ENCODE results near the gene FAM9C.
"Not testable (repeated sequence)": the region's sequence is repeated elsewhere in the genome, so short reads cannot be mapped to it uniquely, and the experiment has no call there.

FAM9C gene
- total RNA-seq, result 0 reads per million in 2 experiments

DNA sequence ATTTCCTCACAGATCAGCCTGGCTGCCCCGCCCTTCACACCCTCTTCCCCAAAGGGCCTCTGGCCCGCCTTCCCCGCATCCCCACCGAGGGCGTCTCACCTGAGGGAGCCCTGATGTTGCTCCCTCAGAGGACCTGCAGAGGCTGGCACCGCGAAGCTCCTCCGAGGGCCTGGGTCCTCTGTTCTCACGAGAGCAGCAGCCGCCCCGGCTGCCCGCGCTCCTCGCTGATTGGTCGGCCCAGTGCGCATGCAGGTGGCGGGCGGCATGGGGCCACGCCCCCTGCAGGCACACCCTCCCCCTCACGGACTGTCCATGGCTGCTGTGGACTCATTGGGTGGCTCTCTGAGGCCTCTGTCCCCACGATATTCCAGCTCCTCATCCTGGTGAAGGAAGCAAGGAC is at the start of gene FAM9C:
TSS of gene FAM9C (minus strand) at position 180 of the 400 bp plus-strand sequence. CDS start 831 bp downstream, outside the sequence.
- no peak for DNase-seq (ENCODE audit: low read depth)

DNA sequence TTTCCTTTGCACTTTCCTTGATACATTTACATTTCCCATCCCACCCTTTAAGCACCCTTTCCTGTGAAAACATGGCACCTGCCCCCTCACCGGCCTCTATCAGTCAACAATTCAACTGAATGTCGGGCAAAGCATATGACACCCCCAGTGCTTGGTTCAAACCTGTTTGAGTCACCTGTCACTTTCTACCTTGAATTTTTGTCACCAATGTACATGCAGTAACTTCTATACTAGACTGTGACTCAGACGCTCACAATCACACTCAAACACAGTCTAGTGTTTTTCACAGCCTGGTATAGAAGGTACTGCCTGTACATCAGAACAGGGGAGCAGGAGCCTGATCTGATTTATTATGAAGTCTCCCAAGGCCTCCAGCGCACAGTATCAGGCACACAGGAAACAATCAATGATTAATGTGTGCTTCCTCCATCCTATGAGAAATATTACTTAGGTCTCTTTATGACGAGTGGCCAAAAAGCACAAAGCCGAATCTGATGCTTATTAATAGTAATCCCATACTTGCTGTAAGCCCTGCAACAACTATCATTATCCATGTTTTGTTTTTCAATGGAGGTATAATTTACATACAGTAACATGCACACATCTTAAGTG is 49.2 kb upstream of the FAM9C start:
- no peak for DNase-seq (ENCODE audit: low read depth)

DNA sequence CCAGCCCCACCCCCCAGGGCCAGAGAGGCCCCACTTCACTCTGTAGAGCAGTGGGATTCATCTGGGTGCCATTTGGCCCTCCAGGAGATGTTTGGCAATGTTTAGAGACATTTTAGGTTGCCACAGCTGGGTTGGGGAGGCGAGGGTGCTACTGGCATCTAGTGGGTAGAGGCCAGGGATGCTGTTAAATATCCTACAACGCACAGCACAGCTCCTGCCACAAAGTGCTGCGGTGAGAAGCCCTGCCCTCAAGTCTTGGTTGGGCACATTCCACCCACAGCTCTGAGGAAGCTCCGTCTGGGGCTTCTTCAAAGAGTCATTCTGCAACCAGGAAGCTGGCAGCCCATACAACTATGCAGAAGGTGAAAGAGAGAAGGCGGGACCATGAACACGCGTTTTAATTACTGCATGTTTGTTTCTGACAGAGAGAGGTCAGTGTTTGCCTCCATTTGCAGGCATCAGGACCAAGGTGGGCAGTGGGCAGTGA is 48.1 kb upstream of the FAM9C start:
- DNase-seq (ENCODE audit: low read depth), result peak; percentile 77

DNA sequence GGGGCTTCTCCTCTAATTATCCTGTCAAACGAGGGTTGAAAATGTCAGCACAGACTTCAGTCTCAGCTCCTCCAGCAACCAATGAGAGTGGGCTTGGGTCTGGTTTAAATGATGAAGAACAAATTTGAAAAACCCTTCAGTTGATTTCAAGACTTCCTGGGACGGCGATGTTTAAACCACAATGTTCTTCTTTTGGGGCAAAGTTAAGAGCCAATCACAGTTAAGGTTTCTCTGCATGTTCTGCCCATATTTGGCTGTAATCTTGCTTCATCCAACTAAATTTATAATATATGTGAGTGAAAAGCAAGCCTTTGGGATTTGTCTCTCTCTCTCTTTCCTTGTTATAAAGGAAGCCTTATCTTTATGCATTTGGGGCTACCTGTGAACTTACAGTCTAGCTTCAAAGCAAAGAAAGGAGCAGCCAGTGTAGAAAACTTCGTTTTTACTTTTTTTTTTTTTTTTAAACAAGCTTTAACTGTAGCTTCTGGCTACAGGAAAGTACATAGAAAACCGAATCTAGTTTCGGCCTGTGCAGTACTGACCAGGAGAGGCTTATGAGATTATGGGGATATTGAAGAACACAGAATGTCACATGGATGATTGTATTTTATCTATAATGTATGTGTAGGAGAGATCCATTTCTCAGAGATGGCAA is 46.8 kb upstream of the FAM9C start:
- DNase-seq (ENCODE audit: low read depth), result no peak

DNA sequence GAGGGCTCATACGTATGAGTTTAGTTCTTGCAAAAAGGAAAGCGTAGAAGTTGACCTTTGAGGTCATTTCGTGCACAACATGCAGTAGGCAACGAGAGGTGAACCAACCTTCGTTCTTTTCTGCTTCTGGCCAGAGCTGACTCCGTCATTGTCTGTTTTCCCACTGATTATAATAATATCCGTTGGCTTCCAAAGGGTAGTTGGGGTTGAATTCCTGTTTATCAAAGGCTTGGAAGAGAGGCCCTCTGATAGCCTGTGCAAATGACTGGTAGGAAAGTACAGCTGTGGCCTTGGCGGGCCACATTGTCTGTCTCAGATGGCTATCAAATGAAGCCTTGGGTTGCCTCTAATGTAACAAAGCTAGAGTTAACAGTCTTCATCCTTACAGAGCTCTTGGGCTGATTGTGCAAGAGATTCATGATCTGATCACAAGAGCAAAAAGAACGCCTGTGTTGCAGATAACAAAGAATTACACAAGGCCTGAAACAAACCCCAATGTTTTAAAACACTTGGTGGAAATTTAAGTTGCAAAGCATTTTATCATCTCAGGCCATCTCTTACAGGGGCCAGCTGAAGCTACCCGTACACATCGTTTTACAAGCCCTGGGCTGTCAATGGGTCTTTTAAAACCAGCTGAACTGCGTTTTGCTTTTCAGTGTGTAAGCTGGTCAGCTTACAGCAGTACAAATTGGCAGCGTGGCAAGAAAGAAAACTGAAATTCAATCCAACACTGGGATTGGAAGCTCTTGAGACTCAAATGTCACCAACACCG is 46.1 kb upstream of the FAM9C start:
- DNase-seq (ENCODE audit: low read depth), result no peak

DNA sequence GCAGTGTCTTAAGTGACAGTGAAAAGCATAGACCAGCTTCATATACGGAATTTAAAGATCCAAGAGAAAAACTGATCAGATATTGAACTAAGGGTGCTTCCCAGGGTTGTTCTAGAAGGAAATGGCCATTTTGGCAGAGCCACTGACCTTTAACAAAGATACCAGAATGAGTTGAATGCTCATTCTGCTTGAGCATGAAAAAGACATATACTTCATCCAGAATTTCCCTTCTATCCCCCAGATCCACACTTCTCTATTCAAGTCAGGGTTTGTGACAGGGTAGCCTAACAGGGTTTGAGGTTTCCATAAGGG is 45.6 kb upstream of the FAM9C start:
- DNase-seq (ENCODE audit: low read depth), result no peak

DNA sequence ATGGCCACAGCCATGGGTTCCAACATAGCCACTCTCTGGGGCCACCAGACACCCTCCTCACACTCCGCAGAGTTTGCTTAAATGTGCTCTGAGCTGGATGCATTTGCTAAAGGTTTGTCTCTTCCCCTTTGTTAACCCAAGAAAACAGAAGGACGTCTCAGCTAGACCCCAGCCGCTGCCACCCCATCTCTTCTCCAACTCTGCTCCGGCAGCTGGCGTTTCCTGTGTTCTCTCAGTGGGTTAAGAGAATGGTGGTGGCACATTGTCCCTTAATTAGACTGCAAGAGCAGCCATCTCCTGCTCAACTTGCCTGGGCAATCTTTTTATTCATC is 43.7 kb upstream of the FAM9C start:
- no peak for DNase-seq (ENCODE audit: low read depth)

DNA sequence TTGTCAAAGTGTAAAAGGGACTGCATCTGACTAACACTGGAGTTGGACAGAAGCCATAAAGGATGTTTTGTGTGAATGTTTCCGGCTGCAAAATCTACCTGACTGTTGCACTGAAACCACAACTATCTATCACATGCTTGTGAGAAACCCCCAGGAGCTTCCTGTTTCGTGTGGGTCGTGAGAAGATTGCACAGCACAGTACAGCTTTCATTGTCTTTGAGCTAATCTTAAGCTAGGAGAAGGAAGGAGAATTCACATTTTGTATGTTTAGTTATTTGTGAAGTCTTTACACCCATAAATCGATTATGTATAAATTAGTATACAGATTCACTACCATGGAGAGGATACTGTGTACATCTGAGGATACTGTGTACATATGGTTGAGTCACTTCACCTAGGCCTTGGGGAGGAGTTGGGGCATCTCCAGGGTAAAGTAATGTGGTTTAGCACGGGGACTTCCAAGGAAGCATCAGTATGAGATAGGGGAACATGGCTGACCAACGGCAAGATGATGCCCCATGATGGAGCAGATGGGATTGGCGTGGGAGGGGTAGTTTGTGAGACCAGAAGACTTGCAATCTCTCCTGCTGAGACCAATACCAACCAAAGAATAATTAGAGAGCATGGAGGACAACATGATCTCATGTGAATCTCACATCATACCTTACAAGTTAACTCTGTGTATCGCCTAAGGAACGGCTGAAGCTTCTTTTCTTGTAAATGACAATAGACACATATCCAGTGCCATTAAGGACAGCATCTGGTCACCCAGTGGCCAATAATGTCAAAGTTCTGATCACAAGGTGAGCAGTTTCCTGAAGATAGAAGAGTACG is 43.1 kb upstream of the FAM9C start:
- peak; percentile 69 for DNase-seq (ENCODE audit: low read depth)

DNA sequence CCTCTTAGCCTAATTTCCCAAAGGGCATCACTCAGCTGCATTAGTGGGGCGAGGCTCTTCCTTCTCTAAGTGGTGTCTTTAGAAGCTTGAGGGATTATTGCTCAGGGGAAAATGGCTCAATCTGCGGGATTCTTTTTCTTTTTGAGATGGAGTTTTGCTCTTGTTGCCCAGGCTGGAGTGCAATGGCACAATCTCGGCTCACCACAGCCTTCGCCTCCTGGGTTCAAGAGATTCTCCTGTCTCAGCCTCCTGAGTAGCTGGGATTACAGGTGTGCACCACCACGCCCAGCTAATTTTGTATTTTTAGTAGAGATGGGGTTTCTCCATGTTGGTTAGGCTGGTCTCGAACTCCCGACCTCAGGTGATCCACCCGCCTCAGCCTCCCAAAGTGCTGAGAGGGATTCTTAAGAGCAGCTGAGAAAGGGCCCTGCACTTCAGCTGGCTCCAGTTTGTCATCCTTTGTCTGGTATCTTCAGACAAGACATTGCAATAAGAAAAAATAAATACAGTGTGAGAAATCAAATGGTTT is 42.4 kb upstream of the FAM9C start:
- not testable (repeated sequence) for DNase-seq (ENCODE audit: low read depth)

DNA sequence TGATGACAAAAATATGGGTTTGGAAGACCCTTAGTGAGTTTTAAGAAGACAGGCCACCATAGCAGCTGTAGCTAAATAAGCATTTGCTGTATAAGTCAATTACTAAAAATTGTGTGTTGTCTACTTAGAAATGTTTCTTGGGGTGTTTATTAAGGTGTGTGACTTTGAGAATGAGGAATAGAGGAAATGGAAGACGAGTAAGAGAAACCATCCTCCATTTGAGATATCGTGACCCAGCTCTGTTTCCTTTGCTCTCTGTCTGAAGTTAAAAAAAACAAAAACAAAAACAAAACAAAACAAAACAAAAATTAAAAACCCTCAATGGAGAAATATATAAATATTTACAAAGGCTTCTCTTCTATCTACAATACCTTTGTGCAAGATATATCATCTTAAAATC is 41.7 kb upstream of the FAM9C start:
- no peak for DNase-seq (ENCODE audit: low read depth)

DNA sequence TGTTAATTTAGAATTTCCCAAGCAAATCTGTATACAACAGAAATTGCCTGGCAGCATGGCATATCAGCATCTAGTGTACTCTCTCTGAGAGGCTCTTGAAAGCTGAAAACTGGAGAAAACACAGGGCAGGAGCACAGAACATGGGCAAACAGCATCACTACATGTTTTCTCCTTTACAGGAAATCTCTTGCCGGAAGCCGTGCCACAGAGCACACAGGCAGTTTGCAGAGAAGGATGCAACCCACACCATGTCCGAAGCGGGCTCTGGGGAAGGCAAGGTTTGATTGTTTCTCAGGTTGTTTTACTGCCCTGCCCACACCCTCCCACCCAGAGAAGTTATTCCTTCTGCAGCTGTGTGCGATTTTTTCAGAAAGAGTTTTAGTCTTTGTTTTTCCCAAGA is 41.1 kb upstream of the FAM9C start:
- DNase-seq (ENCODE audit: low read depth), result peak; percentile 22

DNA sequence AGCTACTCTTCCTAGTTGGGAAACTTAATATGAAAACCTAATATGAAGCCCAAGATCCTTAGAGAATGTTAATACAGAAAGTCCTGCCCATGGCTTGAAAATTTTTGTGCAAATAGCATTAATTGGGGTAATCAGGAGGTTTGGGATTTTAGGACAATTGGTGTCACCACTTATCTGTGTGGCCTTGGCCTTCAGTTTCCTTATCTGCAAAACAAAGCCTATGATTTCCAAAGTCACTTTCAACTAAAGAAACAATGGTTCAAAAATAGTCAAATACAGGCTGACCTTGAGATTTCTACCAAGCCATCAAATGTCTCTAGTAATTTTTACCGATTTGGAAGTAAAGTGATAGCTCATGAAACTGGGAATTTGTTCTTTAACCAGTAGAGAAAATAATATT is 40.2 kb upstream of the FAM9C start:
- DNase-seq (ENCODE audit: low read depth), result no peak

DNA sequence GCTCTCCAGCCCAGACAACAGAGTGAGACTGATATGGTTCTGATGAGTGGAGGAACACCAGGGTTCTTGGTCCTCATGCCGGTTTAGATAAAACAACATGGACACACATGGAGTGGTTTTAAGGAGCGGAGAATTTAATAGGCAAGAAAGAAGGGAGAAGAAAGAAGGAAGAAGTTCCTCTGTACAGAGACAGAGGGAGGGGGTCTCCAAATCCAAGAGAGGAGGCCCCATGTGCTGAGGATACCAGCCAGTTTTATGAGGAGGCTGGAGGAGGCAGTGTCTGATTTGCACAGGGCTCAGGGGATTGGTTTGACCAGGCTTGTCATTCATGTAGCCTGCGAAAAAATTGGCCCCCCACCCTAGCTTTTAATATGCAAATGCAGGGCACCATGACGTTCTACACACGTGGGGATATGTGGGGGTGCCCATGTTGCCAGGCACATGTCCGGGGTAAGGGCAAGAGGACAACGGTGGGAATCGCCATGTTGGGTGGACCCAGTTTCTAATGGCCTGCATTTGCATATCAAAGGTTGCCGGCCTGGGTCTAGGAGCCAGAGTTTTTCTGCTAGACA is 39.4 kb upstream of the FAM9C start:
- not testable (repeated sequence) for DNase-seq (ENCODE audit: low read depth)

DNA sequence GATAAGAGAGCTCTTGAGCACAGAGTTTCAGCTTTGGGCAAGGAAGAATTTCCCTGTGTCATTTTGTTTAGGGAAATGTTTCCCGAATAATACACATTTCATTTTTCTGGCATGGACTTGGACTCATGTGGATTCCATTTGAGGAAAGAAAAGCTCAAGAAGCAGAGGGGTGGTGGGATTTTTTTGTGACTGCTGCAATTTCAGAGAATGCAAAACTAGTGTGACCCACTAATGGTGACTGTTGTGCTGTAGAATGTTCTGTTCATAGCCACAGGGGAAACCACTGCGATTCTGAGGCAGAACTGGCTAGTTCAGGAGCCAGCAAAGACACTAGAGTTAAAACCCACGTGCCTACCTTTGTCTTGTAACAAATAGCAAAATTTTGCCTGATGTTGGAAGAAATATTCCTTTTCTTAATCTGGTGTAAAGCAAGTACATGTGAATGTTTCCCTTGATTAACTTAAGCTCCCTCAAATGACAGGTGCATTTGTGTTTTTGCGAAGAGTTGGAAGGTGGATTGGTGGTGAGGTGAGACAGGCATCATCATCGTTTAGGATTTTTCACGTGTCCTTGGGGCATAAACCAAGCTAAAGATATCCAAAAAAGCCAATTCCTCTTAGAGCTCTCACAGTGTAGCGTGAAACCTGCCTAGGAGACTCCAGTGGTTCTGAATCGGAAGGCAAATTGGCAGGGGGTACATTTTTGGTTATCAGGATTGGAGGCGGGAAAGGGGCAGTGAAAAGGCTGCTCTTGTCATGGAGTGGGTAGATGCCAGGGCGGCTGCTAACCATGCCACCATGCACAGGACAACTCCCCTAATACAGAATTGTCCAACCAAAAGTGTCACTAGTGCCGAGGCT is 38.0 kb upstream of the FAM9C start:
- no peak for DNase-seq (ENCODE audit: low read depth)

DNA sequence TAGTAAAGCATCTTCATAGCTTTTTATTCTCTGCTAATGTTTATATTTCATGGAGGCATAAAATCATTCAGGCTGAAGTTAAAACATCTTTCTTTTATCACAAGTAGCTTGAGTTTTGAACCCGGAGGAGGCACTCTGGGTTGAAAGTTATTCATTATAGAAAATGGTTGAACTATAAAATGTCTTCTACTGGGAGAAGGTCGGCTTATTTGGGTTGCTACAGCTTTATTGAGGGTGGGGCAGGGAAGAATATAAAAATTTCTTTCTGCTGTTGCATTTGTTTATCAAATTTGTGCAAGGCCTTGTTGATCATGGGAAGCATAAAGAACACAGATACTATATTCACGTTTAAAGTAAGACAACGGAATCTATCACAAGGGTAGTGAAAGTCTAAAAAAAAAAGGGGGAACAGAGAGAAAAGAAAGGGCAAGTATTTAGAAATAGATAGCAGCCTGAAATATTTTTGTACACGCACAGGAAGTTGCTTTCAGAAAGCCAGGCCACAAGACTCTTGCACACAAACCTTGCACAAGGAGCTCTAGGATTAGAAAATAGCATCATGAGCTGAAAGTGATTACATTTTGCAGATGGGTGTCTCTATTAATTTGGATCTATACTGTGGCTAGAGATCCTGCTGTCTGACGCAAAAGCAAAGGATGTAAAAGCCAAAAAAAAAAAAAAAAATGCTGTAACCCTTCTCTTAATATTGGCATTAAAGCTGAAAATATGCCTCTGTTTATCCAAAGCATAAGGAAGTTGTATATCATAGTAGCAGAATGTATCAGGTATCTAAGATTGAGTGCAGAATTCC is 37.2 kb upstream of the FAM9C start:
- no peak for DNase-seq (ENCODE audit: low read depth)

DNA sequence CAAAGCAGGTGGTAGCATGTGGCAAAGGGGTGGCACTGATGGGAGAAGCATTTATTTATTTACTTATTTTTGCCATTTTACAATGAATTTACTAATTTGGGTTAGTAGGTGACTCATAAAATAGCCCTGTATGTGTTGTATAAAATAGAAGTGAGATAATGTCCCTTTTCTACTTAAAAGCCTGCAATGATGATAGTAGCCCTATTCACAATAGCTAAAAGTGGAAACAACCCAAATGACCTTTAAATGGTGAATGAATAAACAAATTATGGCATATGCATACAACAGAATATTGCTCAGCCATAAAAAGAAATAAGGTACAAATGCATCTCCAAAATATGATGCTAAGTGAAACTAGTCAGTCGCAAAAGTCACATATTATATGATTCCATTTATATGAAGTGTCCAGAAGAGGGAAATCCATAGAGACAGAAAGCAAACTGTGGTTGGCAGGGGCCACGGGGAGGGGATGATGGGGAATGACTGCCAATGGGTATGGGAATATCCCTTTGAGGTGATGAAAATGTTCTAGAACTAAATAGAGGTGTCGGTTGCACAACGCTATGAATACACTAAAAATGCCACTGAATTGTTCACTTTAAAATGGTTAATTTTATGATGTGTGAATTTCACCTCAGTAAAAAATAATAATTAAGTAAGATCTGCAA is 35.8 kb upstream of the FAM9C start:
- DNase-seq (ENCODE audit: low read depth), result no peak

DNA sequence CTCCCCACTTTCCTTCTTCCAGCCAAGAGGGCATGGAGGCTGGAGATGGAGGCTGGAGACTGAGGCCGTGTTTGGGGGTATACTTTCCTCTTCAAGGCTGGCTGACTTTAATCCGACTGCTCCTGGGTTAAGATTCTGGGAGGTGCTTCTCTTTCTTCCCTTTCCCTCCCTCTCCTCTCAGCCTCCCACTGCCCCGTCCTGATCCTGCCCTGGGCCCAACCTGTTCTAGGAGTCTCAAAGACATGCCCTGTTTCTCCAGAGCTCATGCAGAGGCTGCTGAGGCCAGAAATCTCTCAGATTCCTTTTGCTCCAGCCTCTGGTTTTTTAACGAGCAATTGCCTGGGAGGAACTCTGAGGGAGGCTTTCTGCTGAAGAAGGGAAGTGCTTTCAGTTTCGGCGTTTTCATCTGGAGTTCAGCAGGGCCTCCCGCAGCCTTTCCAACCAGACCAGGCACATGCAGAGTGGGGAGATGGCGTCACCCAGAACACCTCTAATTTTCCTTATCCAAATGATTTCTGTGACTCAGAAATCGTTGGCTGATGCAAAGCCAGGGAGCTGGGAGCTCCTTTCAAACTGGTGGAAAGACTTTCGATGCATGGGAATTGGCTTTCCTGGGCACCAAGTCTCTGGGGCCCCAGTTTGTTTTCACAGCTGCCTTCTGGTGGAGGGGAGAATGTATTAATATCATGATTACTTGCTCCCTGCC is 34.5 kb upstream of the FAM9C start:
- DNase-seq (ENCODE audit: low read depth), result no peak

DNA sequence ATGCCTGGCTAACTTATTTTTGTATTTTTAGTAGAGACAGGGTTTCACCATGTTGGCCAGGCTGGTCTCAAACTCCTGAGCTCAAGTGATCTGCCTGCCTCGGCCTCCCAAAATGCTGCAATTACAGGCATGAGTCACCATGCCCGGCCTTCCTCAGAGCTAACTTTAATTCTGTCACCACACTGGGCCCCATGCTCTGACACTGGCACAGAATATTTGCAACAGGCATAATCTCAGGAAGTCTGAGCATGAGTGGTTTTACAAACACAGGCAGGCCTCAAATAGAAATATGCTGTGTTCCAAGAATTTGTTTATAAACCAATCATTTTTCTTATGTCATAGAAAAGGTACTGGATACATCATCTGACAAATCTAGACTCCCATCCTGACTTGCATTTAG is 32.7 kb upstream of the FAM9C start:
- DNase-seq (ENCODE audit: low read depth), result no peak

All from T follicular helper cell (primary cell).